GM18498 (cell line): ENCODE data around the gene SCN4B.

Source experiments
- ATAC-seq: cut with Tn5 transposase; IDR thresholded peaks from one replicate; pipeline ENCODE4 v1.9.1; 2021; ENCODE audit warnings: mild to moderate bottlenecking, moderate library complexity; ENCODE audit not compliant: unreplicated experiment

Gene SCN4B

DNA sequence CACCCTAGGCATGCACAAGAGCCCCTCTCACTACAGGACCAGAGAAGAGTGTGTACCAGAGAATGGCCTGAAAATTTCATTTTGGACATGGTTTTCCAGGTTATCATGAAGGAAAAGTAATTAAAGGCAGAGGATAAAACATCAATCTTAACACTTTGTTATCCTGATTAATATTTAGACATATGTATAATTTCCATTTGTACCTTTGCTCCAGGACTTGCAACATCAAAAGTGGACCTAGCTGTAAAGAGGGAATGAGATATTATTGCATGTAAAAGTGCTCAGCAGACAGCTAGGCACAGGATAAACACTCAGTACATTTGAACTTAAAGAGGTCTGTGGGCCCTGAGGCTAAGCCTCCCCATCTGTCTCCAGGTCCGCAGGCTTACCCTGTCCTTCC, 2.0 kb upstream of the SCN4B start:
- ATAC-seq: no peak

DNA sequence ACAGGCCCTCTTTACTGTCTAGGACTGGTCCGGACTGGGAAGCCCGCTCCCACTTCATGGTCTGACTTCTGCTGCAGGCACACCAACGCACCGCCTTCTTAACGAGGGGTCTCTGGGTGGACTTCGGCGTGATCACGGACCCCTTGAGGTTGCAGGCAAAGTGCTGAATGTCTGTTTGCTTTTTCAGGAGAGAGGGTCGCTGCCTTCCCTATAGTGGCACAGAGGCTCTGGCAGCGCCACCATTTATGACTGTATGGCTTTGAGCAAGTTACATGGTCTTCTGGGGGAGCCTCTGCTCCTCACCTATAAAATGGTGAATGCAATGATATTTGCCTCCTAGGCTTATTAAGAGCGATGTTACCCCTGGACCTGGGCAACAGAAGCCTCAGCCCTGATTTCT, 1.4 kb upstream of the SCN4B start:
- no peak for ATAC-seq

DNA sequence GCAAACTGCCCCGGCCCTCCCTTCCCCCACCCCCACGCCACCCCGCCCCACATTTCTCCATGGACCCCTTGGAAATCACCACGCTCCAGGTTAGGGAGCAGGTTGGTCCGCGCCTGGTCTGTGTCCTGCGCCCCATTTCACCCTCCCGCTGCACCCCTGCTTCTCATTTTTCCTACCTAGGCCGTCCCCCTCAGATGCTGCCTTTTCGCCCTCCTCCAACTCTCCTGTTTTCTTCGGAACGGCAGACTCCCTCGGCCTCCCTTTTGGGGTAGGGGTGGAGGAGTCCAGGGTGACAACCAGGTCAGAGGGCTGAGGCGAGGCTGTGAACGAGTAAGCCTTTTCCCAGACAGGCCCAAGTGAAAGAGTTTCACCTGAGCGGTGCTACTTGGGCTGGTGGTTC, 893 bp upstream of the SCN4B start:
- no peak for ATAC-seq

DNA sequence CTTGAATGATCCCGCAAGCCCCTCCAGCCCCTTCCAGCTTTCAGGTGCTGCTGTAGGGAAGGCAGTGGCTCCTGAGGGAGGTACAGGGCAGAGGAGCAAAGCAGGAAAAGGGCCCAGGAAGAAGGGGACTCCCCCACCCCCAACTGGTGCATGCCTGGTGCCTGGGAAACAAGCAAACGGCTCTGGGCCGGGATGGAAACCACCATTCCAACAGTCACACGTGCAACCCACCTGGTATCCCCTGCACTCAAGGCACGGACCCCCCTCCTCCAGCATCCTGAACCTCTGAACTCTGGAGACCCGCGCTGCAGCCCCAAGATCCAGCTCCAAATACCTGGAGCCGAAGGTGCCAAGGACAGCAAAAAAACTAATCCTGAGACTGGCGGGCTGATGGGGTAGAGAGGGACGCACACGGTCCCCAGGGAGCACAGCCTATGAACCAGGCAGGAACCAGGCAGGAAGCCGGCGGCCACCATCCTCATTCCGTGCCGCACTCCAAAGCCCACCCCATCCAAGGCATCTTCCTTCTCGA, 537 bp downstream of the SCN4B start:
- ATAC-seq: no peak

DNA sequence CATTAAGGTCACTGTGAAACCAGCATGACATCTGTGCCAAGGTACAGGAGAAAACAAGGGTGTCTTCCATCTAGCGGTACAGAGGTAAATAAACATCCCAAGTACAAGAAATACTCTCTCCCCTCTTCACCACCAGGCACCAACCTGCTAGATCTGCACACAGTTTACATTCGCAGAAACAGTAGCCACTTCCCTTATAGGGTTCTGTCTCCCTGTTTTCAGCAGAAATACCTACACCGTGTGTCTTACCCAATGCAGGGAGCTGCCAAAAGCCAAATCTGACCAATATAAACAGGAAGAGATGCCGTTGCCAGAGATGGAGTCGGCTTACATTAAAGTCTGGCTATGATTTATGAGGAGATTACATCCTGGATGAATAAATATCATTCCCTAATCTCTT, 1.2 kb downstream of the SCN4B start:
- ATAC-seq: no peak

DNA sequence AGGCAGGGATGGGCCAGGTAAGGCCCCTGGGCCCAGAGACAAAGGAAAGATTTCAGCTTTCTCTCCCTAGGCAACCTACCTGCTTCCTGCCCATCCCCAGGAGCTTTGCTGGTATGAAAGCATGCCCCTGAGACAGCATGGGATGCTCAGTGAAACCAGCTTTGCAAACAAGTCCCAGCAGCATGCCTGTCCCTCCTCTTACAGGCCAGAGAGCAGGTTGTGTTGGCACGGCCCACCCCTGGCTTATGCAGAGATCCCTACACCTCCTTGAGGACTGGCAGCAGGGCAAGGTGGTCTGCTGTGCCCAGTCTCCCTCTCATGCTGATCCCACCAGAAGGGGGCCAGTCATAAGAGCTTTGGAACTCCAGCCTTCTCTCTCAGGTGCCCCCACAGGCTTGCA, 3.1 kb downstream of the SCN4B start:
- ATAC-seq: no peak

DNA sequence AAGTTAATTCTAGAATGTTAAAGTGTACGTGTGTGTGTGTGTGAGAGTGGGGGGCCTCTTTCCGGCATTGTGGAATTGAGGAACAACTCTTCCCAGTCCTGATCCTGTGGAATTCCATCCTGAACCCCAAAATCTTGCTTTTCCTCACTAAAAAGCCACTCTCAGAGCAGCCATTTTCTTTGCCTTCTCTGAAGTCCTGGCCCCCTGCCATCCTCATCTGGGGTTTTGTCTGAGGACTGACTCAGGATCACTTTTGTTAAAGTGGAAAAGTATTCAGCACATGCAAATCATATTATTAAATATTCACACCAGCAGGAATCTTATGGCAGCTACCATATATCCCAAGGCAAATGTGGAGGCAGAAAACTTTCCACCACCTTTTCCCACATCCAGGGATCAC, 3.8 kb downstream of the SCN4B start:
- ATAC-seq: no peak

DNA sequence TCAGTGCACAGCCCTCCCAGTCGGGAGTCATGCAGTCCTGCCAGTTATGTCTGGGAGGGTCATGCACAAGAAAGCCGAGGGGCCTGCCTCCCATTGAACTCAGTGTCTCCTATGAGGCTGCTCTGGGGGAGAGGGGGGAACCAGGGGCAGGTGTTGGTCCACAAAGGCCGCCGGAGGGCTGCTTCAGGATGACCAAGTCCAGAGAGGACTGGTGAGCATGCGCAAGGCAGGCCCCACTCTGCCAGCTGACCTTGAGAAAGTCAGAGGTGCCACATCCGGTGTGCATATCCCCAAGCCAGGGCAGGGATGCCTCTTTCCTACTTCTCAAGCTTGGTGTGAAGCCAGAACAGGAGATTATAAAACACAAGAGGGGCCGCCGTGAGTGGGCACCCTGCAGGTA, 4.4 kb downstream of the SCN4B start:
- ATAC-seq: no peak

DNA sequence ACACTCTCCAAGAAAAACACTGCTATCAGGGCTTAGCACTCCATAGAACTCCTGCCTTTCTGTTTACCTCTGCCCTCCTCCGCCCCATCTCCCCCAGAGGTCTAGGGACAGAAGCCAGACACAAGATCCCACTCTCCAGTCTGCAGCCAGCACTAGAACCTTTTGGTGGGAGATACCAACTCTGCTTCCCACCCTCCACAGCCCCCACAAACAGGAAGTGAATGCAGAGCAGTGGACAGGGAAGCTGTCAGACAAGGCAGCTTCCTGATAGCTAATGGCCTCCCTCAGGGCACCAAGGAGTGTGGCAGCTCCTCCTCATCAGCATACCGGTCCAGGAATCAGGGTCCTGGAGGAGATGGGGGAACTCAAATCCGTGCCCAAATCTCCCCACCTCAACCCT, 5.1 kb downstream of the SCN4B start:
- no peak for ATAC-seq

DNA sequence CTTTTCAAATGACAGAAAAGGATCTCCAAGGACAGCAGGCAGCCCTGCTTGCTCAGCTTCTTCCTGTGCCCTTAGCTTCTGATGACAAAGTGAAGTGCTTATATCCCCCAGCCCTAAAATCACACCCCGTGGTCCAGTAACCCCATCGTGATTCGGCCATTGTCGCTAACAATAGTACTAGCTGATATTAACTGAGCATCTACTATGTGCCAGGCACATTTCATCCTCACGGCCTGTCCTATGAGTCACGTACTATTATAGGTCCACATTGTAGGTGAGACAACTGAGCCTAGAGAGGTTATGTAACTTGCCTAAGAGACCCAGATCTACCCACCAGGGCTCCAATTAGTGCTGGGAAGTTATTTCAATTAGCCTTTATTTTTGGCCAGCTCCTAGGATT, 6.1 kb downstream of the SCN4B start:
- ATAC-seq: no peak

DNA sequence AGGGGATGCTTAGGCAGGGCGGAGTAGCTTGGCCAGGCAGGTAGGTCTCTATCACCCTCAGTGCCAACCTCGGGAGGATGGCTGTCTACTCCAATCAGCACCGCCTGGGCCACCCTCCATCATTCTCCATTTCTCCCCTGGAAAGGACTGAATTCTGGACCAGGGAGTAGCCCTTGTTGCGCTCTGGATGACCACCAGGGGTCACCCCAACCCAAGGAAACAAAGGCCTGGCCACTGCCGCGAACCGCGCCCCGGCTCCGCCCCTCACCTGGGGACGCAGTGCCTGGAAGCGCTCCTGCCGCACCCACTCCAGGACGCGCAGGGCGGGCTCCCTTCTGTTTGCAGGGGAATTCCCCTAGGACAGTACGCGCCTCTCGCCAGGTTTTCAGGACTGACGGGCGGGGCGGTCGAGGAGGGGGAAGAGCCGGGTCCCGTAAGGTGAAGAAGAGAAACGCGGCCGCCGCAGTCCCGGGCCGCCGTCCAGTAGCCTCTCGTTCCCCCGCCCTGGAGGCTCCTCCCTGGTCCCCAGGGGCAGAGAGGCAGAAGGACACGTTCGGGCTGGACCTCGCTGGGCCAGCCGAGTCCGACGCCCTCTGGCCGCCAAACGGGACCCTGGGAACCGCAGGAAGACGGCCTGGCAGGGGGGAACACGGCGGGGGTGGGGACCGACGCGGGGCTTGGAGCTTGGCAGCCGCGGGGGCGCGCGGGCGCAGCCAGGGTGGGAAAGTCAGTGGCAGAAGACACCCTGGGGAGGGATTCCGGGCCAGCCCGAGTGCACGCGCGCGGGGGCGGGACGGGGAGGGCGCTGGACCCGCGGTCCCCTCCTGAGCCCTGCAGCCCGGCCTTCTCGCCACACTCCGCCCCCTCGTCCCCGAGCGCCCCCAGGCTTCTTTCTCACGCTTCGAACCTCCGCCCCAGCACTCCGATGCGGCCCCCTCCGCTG, 7.1 kb downstream of the SCN4B start:
- peak; percentile 91 for ATAC-seq

DNA sequence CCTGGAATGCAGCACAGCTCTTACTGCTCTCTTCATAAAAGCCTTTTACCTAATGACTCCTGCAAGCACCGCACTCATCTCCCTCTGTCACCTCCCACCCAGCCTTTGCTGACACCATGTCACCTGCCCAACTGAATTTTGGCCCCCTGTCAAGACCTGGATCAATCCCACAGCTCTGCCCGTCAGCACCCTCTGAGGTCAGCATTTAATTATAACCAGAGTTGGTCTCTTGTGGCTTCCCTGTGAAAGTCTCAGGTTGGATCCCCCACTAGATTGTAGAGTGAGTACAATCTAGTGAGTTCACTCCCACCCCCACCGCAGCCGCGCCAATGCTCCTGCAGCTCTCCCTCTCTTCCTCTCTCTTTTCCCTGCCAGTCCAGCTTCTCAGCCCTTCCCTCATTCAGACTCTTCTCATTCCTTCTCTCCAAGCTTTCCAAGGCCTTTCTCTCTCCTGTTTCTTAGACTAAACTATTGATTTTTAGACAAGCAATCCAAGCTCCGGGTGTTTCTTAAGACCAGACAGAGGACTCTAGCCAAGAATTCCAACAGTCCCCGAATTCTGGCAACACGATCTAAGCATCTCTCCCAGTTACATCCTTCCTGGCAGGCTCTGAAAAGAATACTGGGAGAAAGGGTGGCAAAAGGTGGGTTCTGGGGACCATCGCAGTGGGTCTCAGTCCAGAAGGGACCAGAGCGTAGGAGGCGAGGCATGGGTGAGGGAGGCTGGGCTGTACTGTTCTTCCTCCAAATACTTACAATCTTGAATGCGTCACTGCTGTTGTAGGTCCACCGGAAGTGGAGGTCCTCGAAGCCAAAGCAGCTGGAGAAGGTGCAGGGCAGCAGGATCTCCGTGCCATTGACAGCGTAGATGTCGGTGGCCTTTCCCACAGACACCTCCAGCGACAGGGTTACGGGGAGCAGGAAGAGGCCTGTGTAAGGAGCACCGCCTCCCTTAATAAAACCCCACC, 8.0 kb downstream of the SCN4B start:
- ATAC-seq: no peak

DNA sequence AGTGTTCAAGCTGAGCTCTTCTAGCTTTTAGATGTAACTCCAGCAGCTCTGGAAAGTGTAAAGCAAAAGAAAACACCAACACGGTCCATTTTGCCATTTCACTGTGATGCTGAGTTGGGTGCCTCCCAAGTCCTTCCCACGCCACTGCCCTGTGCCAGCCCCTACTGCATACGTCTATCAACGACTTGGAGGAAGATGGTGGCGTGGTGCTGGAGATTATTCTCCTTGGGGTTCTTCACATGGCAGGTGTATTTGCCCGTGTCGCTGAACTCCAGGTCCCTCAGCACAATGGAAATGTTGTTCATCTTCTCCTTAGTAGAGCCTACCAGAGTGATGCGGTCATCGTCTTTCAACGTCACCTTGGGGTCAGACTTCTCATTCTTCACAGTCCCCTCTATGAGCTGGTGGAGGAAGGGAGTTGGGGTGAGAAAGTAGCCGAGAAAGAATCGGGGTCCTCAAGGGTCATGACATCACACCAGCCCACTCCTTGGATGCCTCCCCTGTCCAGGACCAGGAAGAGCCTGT, 8.9 kb downstream of the SCN4B start:
- no peak for ATAC-seq

DNA sequence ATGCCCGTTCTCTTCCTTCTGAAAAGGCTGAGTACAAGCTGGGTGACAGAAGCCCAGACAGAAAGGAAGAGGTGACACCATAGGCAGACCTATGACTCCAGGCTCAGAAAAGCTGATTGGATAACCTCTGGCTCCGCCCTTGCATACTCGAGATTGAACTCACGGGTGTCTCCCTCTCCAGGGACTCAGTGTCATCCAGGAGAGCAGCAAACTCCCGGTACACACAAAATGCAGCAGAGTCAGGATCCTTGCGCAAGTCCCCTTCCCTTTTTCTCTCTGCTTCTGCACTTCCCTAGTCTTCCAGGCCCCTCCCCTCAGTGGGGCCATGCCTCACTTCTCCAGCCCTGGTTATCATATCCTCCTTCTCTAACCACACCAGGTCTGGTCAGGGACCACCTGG, 9.8 kb downstream of the SCN4B start:
- ATAC-seq: no peak

DNA sequence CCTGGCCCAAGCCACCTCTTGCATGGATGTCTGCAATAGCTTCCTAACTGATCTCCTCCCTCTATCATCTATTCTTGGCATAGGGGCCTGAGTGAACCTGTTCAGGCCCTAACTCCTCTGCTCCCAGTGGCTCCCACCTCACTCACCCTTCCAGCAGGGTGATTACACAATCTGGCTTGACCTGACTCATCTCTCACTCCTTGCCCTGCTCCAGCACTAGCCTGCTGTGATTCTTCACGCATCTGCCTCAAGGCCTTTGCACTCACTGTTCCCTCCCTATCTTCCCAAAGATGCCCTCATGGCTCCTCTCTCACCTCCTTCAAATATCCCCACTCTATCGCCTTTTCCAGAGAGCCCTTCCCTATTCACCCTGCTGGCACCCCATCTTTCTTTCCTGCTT, 10.5 kb downstream of the SCN4B start:
- no peak for ATAC-seq

DNA sequence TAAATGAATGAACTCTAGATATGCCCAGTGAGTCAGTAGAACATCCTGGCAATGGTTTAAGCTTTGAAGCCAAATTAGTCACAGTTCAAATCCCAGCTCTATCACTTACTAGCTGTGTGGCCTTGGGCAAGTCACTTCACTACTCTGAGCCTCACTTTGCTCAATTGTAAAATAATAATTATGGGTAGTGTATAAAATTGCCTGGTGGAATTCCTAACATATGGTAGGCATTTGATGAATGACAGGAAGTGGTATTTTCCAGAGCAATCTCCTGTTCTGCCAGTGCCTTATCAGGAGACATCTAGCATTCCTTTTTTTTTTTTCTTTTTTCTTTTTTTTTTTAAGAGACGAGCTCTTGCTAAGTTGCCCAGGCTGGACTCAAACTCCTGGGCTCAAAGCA, 13.0 kb downstream of the SCN4B start:
- ATAC-seq: no peak

DNA sequence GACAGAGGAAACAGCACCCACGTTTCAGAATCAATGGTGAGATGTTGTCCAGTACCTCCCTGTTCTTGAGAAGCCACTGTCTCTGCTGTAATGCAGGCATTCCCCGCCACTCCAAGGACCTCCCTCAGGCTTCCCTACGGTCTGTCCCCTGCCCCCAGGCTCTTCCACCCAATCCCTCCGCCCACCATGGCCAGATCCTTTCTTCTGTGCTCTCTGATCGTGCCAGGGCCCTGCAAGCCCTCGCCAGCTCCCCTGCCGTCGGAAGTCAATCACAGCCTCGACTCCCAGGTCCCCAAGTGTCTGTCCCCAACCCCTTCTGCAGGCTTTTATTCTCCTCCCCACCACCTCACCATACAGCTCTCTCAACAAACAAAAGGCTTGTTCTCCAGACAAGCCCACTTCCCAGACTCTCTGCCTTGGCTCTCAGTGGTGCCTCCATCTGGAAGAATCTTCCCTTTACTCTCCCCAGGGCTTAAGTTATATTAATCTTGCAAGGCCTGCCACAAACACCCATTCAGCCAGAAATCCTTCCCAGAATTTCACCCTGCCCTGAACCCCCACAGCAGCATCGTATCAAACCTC, 13.7 kb downstream of the SCN4B start:
- no peak for ATAC-seq

DNA sequence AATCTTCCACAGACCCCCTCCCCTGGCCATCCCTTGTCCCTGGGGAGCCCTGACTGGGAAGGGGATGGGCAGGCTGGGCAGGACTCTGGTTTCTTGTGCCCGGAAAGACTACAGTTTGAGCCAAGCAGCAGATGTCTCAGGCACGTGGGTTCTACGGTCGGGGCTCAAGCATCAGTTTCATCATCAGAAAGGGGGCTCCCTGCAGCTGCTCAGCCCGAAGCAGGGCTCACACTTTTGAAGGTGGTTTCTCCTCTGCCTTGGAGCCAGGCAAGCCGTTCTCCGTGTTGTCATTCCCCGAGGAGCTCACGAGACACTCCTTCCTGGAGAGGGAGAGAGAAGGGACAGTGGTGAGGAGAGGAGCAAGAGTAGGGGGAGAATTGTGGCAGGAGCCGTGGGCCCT, 15.8 kb downstream of the SCN4B start:
- ATAC-seq: no peak

DNA sequence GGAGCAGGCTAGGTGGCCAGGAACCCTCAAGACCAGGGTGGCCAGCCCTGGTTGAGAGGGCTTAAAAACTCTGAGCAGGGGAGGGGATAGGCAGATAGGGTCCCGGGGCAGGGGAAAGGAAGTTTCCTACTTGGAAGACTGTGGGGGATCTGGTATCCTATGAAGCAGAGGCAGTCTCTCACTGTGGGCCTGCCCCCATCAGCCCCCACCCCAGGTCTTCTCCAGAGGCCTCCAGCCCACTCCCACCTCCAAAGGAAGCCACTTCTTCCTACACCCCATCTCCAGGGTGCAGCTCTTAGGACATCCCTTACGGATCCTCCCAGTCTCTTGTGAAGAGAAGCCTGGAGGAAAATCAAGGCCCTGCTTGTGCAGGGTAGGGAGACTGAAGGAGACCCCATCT, 16.3 kb downstream of the SCN4B start:
- ATAC-seq: no peak

DNA sequence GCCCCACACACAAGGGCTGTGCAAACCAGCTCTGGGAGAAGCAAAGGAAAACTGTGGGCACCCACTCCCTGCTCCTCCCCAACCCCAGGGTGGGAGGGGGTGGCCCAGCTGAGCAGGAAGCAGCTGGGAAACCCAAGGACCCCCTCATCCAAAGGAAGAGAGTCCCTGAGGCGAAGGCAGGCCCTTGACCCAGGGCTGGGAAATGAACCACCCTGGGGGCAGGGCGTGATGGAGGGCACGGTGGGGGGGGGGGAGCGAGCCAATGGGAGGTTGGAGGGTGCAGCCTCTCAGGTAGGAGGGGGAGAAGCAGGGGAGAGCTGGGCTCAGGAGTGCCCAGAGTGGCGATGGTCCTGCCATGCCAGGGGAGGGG, 16.8 kb downstream of the SCN4B start:
- ATAC-seq: no peak
